Epidermal melanocyte (primary cell): ENCODE data around the gene TMEM191B.
"Not testable (repeated sequence)": the region's sequence is repeated elsewhere in the genome, so short reads cannot be mapped to it uniquely, and the experiment has no call there.

Experiments
- DNase-seq: peaks from one replicate; pipeline ENCODE4 v3.0.0; 2011; ENCODE audit warnings: low spot score; ENCODE audit not compliant: insufficient read length

TMEM191B gene

DNA sequence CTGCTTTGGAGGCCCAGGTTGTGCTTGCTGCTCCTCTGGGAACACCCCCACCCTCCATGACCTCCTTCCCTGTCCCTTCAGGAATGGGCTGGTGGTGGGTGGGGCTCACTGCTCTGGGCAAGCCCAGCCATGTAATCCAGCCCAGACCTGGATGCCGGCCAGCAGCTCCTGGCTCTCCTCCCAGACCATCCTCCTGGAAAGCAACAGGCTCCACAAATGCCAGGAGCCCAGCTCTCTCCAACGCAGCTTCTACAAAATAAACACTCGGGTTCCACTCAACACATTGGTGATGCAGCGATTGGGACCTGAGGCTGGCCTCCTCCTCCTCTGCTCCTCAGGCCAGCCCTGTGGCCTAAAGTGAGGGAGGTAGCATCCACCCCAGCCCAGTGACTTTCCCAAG lies 30.9 kb downstream of the TMEM191B start:
- DNase-seq = not testable (repeated sequence)

DNA sequence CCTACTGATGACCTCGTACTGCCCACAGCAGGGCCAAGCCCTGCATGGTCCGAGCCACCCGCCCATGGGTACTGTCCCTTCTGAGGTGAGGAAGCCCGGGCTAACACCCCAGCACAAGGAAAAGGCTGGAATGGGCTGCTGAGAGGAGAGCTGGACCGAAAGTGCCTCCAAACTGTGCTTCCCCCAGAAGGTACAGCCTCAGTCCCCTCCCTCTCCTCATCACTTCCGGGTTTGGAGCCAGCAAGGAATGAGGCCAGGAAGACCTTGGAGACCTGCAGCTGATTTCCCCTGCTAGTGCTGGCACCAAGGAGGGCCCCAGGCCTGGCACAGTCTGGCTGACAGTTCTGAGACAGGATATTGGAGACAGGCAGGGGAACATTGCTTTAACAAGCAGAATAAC lies 31.3 kb downstream of the TMEM191B start:
- DNase-seq = not testable (repeated sequence)

DNA sequence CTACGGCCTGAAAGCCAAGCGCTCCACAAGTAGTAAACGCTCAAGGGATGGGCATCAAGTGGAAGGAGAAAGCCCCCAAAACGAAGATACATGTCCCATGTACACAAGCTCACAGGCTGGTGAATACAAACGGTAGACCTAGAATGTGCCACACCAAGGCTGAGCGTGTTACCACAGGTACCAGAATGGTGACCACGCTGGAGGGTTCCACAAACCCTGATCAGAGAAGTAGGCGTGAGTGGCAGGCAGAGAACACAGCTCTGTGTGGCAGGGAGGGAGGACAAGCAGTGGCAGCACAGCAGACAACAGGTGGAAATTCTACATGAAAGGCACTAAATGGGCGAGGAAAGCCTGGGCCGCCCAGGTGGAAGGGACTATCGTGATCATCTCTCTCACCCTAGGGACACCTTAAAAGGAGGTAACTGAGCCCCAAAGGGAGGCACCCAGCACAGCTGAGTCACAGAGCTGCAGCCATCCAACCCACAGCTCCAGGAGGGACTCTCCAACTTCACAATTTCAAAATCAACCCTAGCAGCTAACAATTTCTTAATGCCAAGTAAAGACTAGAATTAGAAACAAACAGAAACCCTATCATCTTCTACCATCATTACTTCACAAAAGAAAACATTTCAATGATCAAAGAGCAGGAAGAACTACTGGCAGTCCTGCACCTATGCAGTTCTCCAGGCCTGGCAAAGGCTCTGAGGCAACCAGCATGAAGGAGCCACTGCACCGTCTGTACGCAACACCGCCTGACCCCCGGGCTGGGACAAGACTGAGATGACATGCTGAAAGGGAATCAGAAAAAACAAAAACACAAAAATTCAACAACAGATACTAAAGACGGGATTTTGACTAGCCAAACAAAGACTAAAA lies 32.7 kb downstream of the TMEM191B start:
- DNase-seq = not testable (repeated sequence)

DNA sequence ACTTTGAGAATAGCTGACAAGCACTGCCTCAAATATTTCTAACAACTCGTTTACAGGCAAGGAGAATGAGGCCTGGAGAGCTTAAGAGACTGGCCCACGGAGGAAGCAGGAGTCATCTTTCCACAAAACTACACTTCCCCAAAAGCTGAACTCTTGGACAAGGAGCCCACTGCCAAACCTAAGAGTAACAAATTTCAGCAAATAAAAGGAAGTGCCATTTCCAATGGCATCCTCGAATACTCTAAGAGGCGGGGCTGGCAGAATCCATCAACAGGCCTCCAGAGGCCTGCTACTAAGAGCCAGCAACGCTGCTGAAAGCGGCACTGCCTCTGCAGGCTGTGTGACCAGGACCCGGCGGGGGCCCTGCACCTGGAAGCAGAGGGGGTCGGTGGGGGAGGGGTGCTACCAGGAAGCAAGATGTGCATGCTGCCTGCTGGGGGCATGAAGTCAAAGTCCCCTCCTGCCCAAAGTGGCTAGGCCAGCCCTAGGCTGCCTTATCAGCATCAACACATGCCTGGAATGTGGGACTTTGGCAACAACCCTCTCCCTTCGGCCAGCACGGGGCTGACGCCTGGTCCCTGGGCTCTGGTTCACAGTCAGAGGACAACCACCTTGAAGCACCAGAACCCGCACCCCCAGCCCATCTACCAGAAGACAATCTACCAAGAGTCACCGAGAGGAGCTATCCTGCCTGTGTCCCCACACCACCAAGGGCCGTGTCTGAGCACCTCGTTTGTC lies 43.1 kb downstream of the TMEM191B start:
- not testable (repeated sequence) for DNase-seq

DNA sequence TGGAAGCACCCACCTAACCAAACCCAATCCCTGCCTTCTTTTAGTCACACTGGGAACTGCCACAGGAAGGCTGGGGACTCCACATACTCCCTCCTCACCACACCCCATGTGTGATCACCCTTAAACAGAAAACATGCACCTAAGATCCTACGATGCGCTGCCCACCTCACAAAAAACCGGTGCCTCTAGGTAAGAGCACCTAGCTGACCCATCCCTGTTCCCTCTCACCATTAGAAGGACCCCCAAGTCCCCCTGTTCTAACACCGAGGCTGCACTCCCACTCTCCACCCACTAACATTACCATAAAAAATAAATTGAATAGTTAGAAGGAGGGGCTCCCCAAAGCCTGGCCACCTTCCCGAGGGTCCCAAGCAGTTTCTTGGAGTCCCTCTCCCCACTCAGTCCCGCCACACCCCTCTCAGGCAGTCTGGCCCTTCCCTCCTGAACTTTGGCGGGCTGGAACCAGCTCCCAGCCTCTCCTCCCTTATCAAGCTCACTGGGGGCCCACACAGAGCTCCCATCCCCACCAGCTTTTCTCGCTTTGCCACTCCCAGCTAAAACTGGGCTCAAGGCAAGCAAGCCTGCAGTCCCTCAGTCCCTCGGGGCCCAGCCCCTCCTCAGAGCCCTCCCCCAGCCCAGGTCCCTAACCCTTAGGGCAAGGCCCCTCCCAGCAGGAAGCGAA lies 46.0 kb downstream of the TMEM191B start:
- not testable (repeated sequence) for DNase-seq

DNA sequence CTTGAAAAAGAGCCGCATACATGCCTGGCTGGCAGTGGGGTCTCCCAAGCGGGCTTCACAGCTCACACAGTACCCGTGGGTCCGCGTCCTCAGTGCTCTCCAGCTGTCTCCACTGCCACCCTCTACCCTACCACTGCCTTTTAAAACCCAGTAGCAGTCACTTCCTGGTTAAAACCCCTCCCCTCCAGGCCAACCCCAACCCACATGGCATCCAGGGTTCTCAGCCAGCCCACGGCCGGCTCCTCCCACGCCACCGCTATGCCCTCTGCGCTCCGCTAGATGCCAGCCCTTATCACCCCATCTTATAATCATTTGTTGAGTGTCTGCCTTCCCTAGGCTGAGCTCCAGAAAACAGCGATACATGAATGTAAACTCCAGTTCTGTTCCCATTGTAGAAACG lies 47.0 kb downstream of the TMEM191B start:
- not testable (repeated sequence) for DNase-seq

DNA sequence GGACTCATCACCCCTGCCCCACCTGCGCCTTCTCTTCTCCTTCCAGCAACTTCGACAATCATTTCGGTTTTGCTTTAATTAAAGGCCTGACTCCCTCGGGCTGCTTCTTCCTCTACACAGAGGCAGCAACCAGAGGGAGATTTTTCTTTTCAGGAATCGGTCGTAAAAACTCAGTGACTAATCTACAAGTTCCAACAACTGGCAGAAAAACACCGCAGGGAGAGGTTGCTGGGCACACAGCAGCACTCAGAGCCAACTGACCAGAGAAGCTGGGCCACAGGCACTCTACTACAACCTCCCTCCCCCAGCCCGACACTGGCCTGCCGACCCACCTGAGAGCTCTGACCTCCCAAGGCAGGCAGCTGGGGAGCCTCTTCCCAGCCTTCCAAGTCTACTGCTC lies 48.1 kb downstream of the TMEM191B start:
- DNase-seq = not testable (repeated sequence)

DNA sequence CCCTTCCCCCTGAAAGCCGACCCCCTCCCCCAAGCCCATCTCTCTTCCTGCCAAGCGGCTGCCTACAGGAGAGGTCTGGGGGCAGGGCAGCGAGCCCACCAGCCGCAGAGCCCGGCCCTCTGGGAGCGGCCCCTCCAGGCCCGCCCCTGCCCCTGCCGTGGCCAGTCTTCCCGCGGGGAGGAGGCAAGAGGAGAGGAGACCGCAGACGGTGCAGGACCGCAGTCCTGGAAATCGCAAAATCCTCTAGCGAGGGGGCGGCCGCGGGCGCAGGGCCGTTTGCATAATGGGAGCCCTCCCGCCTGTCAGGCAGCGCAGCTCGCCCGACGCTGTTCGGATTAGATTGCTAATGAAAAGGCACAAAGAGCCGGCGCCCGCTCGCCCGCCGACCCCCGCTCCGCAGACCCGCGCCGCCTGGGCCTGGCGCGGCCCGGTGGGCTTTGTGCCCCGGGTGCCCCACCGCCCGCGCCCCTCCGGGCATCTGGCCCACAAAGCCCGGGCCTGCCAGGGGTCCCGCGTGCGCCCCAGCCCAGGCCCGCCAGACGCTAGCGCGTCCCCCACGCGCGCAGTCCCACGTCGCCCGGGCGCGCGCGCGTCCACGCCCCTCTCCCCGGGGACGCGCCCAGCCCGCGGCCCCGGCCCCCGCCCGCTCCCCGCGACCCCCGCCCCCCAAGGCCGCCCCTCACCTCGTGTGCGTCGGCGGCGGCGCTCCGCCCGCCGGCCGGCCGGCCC lies 49.7 kb downstream of the TMEM191B start:
- not testable (repeated sequence) for DNase-seq

DNA sequence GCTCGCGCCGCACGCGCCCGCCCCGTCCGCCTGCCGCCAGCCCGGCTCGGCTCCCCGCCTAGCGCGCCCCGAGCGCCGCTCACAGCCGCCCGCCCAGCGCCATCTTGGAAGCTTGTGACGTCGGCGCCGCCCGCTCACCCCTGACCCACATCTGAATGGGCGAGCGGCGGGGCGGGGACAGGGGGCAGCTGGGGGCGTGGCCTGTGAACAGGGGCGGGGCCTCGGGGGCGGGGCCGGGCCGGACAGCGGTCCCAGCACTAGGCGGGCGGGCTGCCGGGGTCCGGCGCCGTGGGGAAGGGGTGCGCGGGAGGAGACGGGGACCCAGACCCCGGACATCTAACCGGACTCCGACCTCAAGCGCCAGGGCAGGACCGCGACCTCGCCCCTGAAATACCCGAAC lies 50.2 kb downstream of the TMEM191B start:
- DNase-seq = not testable (repeated sequence)
